OCI-M2 (cell line): Measurements from ENCODE around the gene RSPO3.
"Not testable (repeated sequence)": the region's sequence is repeated elsewhere in the genome, so short reads cannot be mapped to it uniquely, and the experiment has no call there.

Source experiments
- DNase-seq: peaks from one replicate; lab custom pipeline; 2025; ENCODE audit not compliant: unreplicated experiment; lab: John Stamatoyannopoulos, UW

Gene RSPO3

DNA sequence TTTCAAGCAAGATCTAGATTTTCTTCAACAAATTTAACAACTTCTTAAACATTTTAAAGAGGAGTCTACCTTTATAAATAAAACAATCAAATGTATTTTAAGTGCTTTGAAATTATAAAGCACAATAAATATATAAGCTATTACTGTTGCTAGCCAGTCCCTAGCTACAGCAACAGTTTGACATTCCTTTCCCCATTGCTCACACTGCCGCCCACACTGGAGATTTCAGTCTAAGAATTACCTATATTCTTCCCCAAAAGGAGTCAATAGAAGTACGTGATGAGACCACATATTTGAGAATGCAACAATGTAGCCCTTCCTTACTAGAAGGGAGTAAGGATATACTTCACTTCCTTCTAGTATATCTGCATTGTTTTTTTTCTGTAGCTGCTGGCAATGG, 82.8 kb downstream of the RSPO3 start:
- no peak for DNase-seq

DNA sequence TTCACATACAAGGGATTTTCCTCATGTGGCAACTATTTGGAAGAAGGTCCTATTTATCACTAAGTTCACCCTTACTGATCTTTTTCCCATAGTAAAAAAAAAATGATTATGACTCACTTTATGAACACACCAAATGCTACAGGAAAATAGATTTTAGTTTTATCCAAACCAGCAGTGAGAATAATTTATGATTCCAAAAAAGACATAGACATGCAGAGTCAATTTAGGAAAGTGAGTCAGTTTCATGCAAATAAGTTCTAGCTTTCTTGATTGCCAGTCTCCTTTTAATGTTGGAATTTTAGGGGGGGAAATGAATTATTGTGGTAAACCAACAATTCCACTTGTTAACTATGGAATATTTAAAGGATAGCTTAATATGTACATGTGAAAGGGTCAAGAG, 84.2 kb downstream of the RSPO3 start:
- no peak for DNase-seq

DNA sequence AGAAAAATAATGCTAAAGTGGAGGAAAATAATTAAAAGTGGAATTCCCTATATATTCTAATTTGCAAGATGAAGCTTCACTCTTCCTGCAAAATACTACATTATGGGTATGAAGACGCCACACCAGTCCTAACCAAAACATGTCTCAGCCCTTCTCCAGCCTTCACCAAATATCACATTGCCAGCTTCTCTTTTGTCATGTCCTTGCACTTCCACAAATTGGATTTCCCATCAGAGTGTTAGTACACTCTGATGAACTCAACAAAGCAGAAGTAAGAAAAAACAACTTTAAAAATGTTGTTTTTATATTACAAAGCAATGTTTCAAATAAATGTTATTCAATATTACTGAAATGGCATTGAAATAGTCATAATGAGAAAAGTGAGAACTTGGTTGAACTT, 85.8 kb downstream of the RSPO3 start:
- DNase-seq, result no peak

DNA sequence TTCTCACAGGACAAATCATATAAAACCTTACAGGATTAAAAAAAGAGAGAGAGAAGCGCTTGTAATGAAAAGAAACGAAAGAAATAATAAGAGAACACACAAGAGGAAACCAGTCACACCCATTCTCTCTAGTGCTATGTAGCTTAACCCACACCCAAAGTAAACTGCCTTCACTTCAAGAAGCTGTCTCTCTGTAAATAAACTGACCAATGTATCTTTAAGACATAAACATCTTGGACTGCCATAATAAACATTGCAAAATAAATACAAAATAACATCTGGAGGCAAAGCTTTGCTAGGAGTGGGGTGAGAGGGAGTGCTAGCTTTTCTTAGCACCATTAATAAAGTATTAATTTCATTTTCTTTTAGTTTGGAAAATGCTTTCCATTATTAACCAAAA, 86.6 kb downstream of the RSPO3 start:
- no peak for DNase-seq

GRCh38 chr6:127206531-127207095, 88.1 kb downstream of the RSPO3 start:
- no peak for DNase-seq

DNA sequence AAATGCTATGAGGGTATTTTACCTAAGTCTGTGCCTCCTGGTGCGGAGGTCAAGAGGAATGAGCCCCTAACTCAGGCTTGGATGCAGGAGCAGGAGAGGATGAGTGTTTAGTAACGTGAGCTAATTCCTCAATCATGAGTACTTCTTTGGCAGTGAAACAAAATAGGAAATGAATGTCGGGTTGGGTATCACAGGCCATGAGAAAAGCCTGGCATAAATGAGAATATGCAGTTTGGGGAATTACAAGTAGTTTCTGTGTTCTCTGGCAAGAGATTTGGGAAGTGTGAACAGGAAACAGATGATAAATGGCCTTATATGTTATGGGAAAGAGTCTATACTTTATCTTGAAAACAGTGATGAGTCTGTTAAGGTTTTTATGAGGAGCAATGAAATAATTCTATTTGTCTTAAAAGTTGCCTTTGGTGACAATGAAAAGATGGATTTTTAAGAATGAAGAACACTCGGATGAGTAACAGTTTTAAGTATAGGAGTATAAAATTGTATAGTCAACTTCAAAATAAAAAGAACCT, 89.2 kb downstream of the RSPO3 start:
- DNase-seq, result no peak

- no peak for DNase-seq
These were observed 92.3 kb downstream of the RSPO3 start for GRCh38 chr6:127210725-127211124.

- no peak for DNase-seq
These were observed 93.9 kb downstream of the RSPO3 start for GRCh38 chr6:127212376-127212775.

- DNase-seq, result not testable (repeated sequence)
These were observed 95.6 kb downstream of the RSPO3 start for GRCh38 chr6:127214032-127214431.

- DNase-seq, result not testable (repeated sequence)
These were observed 96.1 kb downstream of the RSPO3 start for GRCh38 chr6:127214531-127214930.

- no peak for DNase-seq
These were observed 97.5 kb downstream of the RSPO3 start for GRCh38 chr6:127215931-127216330.

GRCh38 chr6:127216810-127217789, 98.6 kb downstream of the RSPO3 start:
- no peak for DNase-seq

DNA sequence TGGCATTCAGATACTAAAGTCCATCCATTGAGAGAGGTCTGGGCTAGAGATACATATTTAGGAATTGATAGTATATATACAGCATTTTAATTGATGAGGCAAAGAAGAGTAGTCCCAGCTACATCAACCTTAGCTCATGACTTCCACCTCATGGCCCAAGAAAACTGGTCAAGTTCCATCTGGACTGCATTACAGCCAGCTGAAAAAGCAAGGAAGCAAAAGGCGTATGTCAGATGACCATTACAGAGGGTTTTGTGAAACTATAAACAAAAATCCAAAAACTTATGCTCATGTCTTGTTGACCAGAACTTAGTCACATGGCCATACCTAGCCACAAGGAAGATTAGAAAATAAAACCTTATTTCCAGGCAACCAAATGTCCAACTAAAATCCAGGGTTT, 101.4 kb downstream of the RSPO3 start:
- DNase-seq, result no peak

DNA sequence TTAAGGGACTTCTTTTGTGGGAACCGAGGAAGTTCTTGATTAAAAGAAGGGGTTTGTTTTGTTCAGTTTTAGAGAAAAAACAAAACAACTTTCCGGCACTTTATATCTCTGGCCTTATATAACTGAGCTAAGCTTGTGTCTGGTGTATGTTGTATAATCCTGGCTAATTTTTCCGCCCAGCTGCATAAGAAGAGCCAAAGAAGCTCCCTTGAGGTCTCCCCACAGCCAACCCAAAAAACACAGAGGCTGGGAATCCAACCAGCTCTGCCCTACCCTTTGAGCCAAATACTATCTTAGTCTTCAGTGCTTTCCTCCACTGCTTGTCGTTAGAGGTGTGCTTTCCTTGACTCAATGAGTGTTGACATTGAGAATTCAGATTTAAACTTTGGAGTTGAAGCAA, 102.7 kb downstream of the RSPO3 start:
- DNase-seq, result no peak

GRCh38 chr6:127222418-127222817, 103.9 kb downstream of the RSPO3 start:
- no peak for DNase-seq

GRCh38 chr6:127225497-127225896, 107.0 kb downstream of the RSPO3 start:
- DNase-seq, result no peak

DNA sequence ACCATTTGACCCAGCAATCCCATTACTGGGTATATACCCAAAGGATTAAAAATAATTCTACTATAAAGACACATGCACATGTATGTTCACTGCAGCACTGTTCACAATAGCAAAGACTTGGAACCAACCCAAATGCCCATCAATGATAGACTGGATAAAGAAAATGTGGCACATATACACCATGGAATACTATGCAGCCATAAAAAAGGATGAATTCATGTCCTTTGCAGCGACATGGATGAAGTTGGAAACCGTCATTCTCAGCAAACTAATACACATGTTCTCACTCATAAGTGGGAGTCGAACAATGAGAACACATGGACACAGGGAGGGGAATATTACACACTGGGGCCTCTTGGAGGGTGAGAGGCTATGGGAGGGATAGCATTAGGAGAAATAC, 115.3 kb downstream of the RSPO3 start:
- not testable (repeated sequence) for DNase-seq

DNA sequence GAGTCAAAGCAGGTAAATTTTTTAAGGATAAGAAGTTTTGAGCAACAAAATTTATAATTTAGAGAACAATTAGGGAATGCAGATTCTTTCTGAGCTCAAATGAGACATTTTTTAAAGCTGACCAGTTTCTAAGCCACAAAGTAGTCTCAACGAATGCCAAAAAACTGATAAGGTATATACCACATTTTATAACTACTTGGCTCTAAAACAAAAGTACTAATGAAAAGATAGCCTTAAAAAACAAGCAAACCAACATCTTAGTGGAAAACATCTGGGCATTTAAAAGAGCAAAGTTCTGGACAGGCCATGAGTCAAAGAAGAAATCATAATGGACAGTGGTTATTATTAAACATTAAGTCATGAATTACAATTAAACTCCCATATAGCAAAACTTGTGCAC, 125.0 kb downstream of the RSPO3 start:
- DNase-seq, result no peak
